Panc1 (cell line): ENCODE results near the gene MSH2. TPM values are rescaled to one million over a fixed set of nuclear protein-coding genes. Genes with fewer than 3 reads are reported as not detected.

Experiments
- ATAC-seq: fragments of 200-7000 bp; cut with Tn5 transposase; 2 replicates; pipeline ENCODE4 v1.9.1; 2020; ENCODE audit warnings: mild to moderate bottlenecking, moderate library complexity
- BruUV-seq: library from RNA; stranded (reverse); fragments of 400-500 nt; replicated peaks from 2 replicates; lab custom pipeline; 2021; lab: Mats Ljungman, UMichigan
- CTCF ChIA-PET: fragments of 300-600 bp; sonication (Branson Sonifier 250); formaldehyde crosslinking; loops from one replicate; lab custom pipeline; 2022; ENCODE audit warnings: antibody characterized with exemption; lab: Charles Lee
- POLR2A ChIA-PET: fragments of 300-600 bp; sonication (Branson Sonifier 250); formaldehyde crosslinking; loops from one replicate; lab custom pipeline; 2022; ENCODE audit warnings: antibody characterized with exemption; lab: Charles Lee
- DNase-seq: peaks from one replicate; pipeline ENCODE4 v3.0.0-alpha.2; 2010; ENCODE audit warnings: low read depth, low spot score
- H3K27ac ChIP-seq: 2 replicates; pipeline ENCODE4 v1.5.1; 2011; ENCODE audit warnings: mild to moderate bottlenecking, low read length, inconsistent platforms
- H3K27me3 ChIP-seq: fragments of 200-500 bp; sonication (Bioruptor generic); 2 replicates; pipeline ENCODE4 v1.6.0; 2014; ENCODE audit warnings: low read length, inconsistent platforms; ENCODE audit not compliant: control insufficient read depth, insufficient read depth
- H3K36me3 ChIP-seq: fragments of 200-500 bp; sonication (Bioruptor generic); 2 replicates; pipeline ENCODE4 v1.5.1; 2014; ENCODE audit warnings: inconsistent platforms, mild to moderate bottlenecking, low read length, moderate library complexity; ENCODE audit not compliant: control insufficient read depth, insufficient read depth
- H3K4me1 ChIP-seq: 2 replicates; pipeline ENCODE4 v1.5.1; 2011; ENCODE audit warnings: inconsistent platforms, mild to moderate bottlenecking, low read length, moderate library complexity; ENCODE audit not compliant: control insufficient read depth, insufficient read depth
- H3K4me3 ChIP-seq, 2 experiments: 2 replicates each; pipeline ENCODE4 v1.5.1; 2011 to 2012; ENCODE audit warnings: low read depth in 2 of 2, low read length in 2 of 2, mild to moderate bottlenecking in 2 of 2, inconsistent platforms in 1 of 2, moderate library complexity in 1 of 2
- H3K9me3 ChIP-seq: fragments of 200-500 bp; sonication (Bioruptor generic); 2 replicates; pipeline ENCODE4 v1.5.1; 2014; ENCODE audit warnings: low read depth, mild to moderate bottlenecking, inconsistent platforms, low read length, moderate library complexity; ENCODE audit not compliant: control insufficient read depth, insufficient read depth
- CTCF ChIP-seq: fragments of 450-650 bp; IDR thresholded peaks from 2 replicates; pipeline ENCODE4 v1.5.1; 2017; ENCODE audit warnings: mild to moderate bottlenecking
- POLR2AphosphoS5 ChIP-seq: IDR thresholded peaks from 2 replicates; pipeline ENCODE4 v1.6.1; 2012; ENCODE audit warnings: mild to moderate bottlenecking, low read depth, low read length, moderate library complexity
- REST ChIP-seq, 2 experiments: IDR thresholded peaks; 2 replicates each; pipeline ENCODE4 v1.6.1; 2011 to 2012; ENCODE audit warnings: low read depth in 2 of 2, control low read depth in 1 of 2, low read length in 1 of 2, mild to moderate bottlenecking in 1 of 2, moderate library complexity in 1 of 2; ENCODE audit not compliant: insufficient read depth in 1 of 2
- SIN3A ChIP-seq: IDR thresholded peaks from 2 replicates; pipeline ENCODE4 v1.6.1; 2012; ENCODE audit warnings: low read depth, mild to moderate bottlenecking, low read length, moderate library complexity, borderline replicate concordance; ENCODE audit not compliant: insufficient read depth
- TCF7L2 ChIP-seq: IDR thresholded peaks from 2 replicates; pipeline ENCODE4 v1.6.1; 2011; ENCODE audit warnings: mild to moderate bottlenecking, low read depth, low read length, inconsistent platforms
- in situ Hi-C: cut with HindIII; loops from 2 replicates; pipeline ENCODE4 v1.10.0; 2016; ENCODE audit warnings: low sequenced_read_pairs, low pct_unique_long_range_greater_than_20kb
- intact Hi-C: fragments of 100-400 bp; cut with micrococcal nuclease; formaldehyde crosslinking; loops from one replicate; pipeline ENCODE4 v1.10.0; 2022; ENCODE audit not compliant: unreplicated experiment
- total RNA-seq: library from RNA; stranded (reverse); gene quantifications from one replicate; pipeline ENCODE4 v1.2.1, GENCODE V29; 2021; ENCODE audit not compliant: unreplicated experiment

MSH2 gene
- total RNA-seq, 1 experiment from 2014 or later = 72.2 TPM

GRCh38 chr2:47438106-47438505 is 35.1 kb downstream of the MSH2 start:
- DNase-seq (no peak), ATAC-seq (no peak)
- TF ChIP-seq SIN3A = no peak
- no peak for TF ChIP-seq POLR2AphosphoS5
- no peak for TF ChIP-seq CTCF
- TF ChIP-seq TCF7L2 = no peak
- TF ChIP-seq REST (IDR thresholded peaks at IDR 0.05; ENCODE audit: insufficient read depth in 1 of 2, low read depth in 2 of 2, low read length in 1 of 2) = no peak
- no peaks in the 10 kb centered on the region for H3K27me3 ChIP-seq
- intact Hi-C loops = loop anchor here (5.0 kb wide), 1 partner anchor 329 kb away; no protein-coding TSS in a partner anchor
- CTCF ChIA-PET = no interaction called here
- no peak overlapping the region for H3K4me3 ChIP-seq
- in situ Hi-C loops = no loop called here
- H3K36me3 ChIP-seq = no peaks in the 10 kb centered on the region; the same call in 1 of the 2 replicates
- no peak overlapping the region for H3K27ac ChIP-seq
- POLR2A ChIA-PET = no interaction called here
- no peaks in the 10 kb centered on the region for H3K4me1 ChIP-seq
- BruUV-seq = no TSS peak
- H3K9me3 ChIP-seq = no peaks in the 10 kb centered on the region

GRCh38 chr2:47438783-47439182 is 35.8 kb downstream of the MSH2 start:
- no peaks in the 10 kb centered on the region for H3K9me3 ChIP-seq
- in situ Hi-C loops = no loop called here
- CTCF ChIA-PET = no interaction called here
- ATAC-seq (no peak), DNase-seq (no peak)
- H3K27me3 ChIP-seq = no peaks in the 10 kb centered on the region
- H3K36me3 ChIP-seq = no peaks in the 10 kb centered on the region; the same call in 1 of the 2 replicates
- H3K4me1 ChIP-seq = no peaks in the 10 kb centered on the region
- intact Hi-C loops = loop anchor here (5.0 kb wide), 1 partner anchor 329 kb away; no protein-coding TSS in a partner anchor
- no peak overlapping the region for H3K27ac ChIP-seq
- TF ChIP-seq REST (IDR thresholded peaks at IDR 0.05; ENCODE audit: insufficient read depth in 1 of 2, low read depth in 2 of 2, low read length in 1 of 2) (no peak), SIN3A (no peak), POLR2AphosphoS5 (no peak), CTCF (no peak), TCF7L2 (no peak)
- H3K4me3 ChIP-seq = no peak overlapping the region
- BruUV-seq = no TSS peak
- POLR2A ChIA-PET = no interaction called here
